PC-3 (cell line): ENCODE results near the gene TRAPPC2L. TPM values are rescaled to one million over a fixed set of nuclear protein-coding genes. Genes with fewer than 3 reads are reported as not detected.

Source experiments
- ATAC-seq: fragments of 200-7000 bp; cut with Tn5 transposase; 2 replicates; pipeline ENCODE4 v1.9.1; 2020; ENCODE audit warnings: mild to moderate bottlenecking, moderate library complexity
- BruUV-seq: library from RNA; stranded (reverse); fragments of 400-500 nt; replicated peaks from 2 replicates; lab custom pipeline; 2021; lab: Mats Ljungman, UMichigan
- CTCF ChIA-PET: fragments of 300-600 bp; sonication (Branson Sonifier 250); formaldehyde crosslinking; loops from one replicate; lab custom pipeline; 2022; ENCODE audit warnings: antibody characterized with exemption; lab: Charles Lee
- POLR2A ChIA-PET: fragments of 300-600 bp; sonication (Branson Sonifier 250); formaldehyde crosslinking; loops from one replicate; lab custom pipeline; 2022; ENCODE audit warnings: antibody characterized with exemption; ENCODE audit not compliant: unreplicated experiment; lab: Charles Lee
- DNase-seq: peaks from one replicate; pipeline ENCODE4 v3.0.0-alpha.2; 2015
- H2AFZ ChIP-seq: fragments of 300-600 bp; sonication (generic); 2 replicates; pipeline ENCODE4 v1.6.0; 2016; ENCODE audit warnings: antibody characterized with exemption, low read length
- H3F3A ChIP-seq: fragments of 300-600 bp; sonication (generic); one replicate; pipeline ENCODE4 v1.6.0; 2017; ENCODE audit warnings: antibody characterized with exemption, low read length, control low read depth, mild to moderate bottlenecking; ENCODE audit not compliant: unreplicated experiment
- H3K27ac ChIP-seq: fragments of 300-600 bp; sonication (generic); 2 replicates; pipeline ENCODE4 v1.5.1; 2016; ENCODE audit warnings: mild to moderate bottlenecking, low read length
- H3K27me3 ChIP-seq: fragments of 300-600 bp; sonication (generic); 2 replicates; pipeline ENCODE4 v1.6.1; 2016; ENCODE audit warnings: low read length, mixed read lengths
- H3K36me3 ChIP-seq: fragments of 300-600 bp; sonication (generic); 2 replicates; pipeline ENCODE4 v1.6.1; 2016; ENCODE audit warnings: low read depth, mixed run types, low read length, mixed read lengths
- H3K4me1 ChIP-seq: fragments of 300-600 bp; sonication (generic); 2 replicates; pipeline ENCODE4 v1.5.1; 2016; ENCODE audit warnings: low read length; ENCODE audit not compliant: insufficient read depth
- H3K4me2 ChIP-seq: fragments of 300-600 bp; sonication (generic); 2 replicates; pipeline ENCODE4 v1.6.0; 2016; ENCODE audit warnings: low read length
- H3K4me3 ChIP-seq: fragments of 300-600 bp; sonication (generic); 2 replicates; pipeline ENCODE4 v1.5.1; 2016; ENCODE audit warnings: mild to moderate bottlenecking, low read length, mixed read lengths
- H3K79me2 ChIP-seq: fragments of 300-600 bp; sonication (generic); 2 replicates; pipeline ENCODE4 v1.6.1; 2017; ENCODE audit warnings: low read length, mixed read lengths
- H3K9ac ChIP-seq: fragments of 300-600 bp; sonication (generic); 2 replicates; pipeline ENCODE4 v1.6.0; 2016; ENCODE audit warnings: mild to moderate bottlenecking, low read length
- H3K9me2 ChIP-seq: fragments of 300-600 bp; sonication (generic); replicated peaks from 2 replicates; pipeline ENCODE4 v1.6.1; 2016; ENCODE audit warnings: mixed run types, low read length, mixed read lengths
- H3K9me3 ChIP-seq: fragments of 300-600 bp; sonication (generic); 2 replicates; pipeline ENCODE4 v1.6.1; 2016; ENCODE audit warnings: low read length, mixed read lengths
- H4K20me1 ChIP-seq: fragments of 300-600 bp; sonication (generic); 2 replicates; pipeline ENCODE4 v1.6.1; 2016; ENCODE audit warnings: low read length, mixed read lengths
- EZH2 ChIP-seq: fragments of 300-600 bp; sonication (generic); IDR thresholded peaks from one replicate; pipeline ENCODE4 v1.6.1; 2017; ENCODE audit warnings: antibody characterized with exemption, mild to moderate bottlenecking, low read length; ENCODE audit not compliant: unreplicated experiment
- EZH2phosphoT487 ChIP-seq: fragments of 300-600 bp; sonication (generic); IDR thresholded peaks from 2 replicates; pipeline ENCODE4 v1.6.1; 2018; ENCODE audit warnings: mild to moderate bottlenecking, antibody characterized with exemption, low read length, borderline replicate concordance
- intact Hi-C: fragments of 100-400 bp; cut with micrococcal nuclease; formaldehyde crosslinking; loops from 2 replicates; pipeline ENCODE4 v1.9.0; 2023
- total RNA-seq: library from RNA; depleted of rRNA; stranded (reverse); fragments of >200 nt; gene quantifications from 2 replicates; pipeline ENCODE4 v1.2.3, GENCODE V29; 2014
- TF ChIP-seq, protein P1 (sequence below): fragments of 300-600 bp; sonication (generic); conservative IDR thresholded peaks from 2 replicates; pipeline ENCODE4 v1.5.1; 2017; ENCODE audit warnings: antibody characterized with exemption, low read depth, mild to moderate bottlenecking, low read length

The TRAPPC2L gene
- total RNA-seq, 1 experiment from 2014 or later: 77.5 TPM

DNA sequence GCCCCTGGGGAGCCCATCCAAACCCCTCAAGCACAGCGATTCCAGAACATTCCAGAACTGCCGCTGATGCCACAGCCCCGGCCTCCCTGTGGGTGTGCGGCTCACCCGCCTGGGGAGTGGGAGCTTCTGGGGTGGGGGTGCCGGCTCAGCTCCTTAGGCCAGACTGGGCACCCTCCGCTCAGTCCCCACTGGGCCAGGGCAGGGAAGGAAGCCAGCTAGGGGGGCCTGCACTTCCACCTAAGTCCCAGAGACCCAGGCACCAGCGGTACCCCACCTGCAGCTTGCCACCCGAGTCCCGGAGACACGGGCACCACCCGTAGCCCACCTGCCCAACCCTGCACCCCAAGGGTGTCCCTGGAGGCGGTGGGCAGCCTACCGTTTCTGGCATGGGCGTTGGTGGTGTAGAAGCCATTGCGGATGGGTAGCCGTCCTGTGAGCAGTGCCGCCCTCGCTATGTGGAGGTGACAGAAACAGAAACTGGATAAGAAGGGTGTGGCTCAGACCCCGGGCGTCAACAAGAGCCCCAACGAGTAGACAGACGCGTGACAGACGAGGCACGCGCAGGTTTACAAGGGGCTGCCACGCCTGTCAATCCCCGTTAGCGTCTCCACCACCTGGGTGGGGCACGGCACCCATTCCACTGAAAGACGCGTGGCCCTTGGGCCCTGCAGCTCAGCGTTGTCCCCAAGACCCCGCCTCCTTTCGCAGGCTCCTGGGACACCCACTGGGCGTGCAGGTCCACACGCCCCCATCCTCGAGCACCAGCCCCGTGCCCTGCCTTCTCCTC lies 15.2 kb upstream of the TRAPPC2L start:
- no peaks in the 10 kb centered on the region for H3K79me2 ChIP-seq
- BruUV-seq: no TSS peak
- no peaks in the 10 kb centered on the region for H3K9me2 ChIP-seq
- TF ChIP-seq, protein P1, sequence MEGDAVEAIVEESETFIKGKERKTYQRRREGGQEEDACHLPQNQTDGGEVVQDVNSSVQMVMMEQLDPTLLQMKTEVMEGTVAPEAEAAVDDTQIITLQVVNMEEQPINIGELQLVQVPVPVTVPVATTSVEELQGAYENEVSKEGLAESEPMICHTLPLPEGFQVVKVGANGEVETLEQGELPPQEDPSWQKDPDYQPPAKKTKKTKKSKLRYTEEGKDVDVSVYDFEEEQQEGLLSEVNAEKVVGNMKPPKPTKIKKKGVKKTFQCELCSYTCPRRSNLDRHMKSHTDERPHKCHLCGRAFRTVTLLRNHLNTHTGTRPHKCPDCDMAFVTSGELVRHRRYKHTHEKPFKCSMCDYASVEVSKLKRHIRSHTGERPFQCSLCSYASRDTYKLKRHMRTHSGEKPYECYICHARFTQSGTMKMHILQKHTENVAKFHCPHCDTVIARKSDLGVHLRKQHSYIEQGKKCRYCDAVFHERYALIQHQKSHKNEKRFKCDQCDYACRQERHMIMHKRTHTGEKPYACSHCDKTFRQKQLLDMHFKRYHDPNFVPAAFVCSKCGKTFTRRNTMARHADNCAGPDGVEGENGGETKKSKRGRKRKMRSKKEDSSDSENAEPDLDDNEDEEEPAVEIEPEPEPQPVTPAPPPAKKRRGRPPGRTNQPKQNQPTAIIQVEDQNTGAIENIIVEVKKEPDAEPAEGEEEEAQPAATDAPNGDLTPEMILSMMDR: no peak
- TF ChIP-seq EZH2 (no peak), EZH2phosphoT487 (no peak)
- DNase-seq (no peak), ATAC-seq (no peak)
- no peaks in the 10 kb centered on the region for H4K20me1 ChIP-seq
- no peaks in the 10 kb centered on the region for H3K36me3 ChIP-seq
- H3K4me2 ChIP-seq: no peak overlapping the region
- CTCF ChIA-PET: no interaction called here
- H2AFZ ChIP-seq: no peak overlapping the region
- H3K9me3 ChIP-seq: no peaks in the 10 kb centered on the region
- no peaks in the 10 kb centered on the region for H3K4me1 ChIP-seq
- H3K27me3 ChIP-seq: no peaks in the 10 kb centered on the region
- H3K27ac ChIP-seq: no peak overlapping the region
- H3K9ac ChIP-seq: no peak overlapping the region
- H3F3A ChIP-seq: no peaks in the 10 kb centered on the region
- intact Hi-C loops: no loop called here
- POLR2A ChIA-PET: no interaction called here
- H3K4me3 ChIP-seq: no peak overlapping the region

- no peaks in the 10 kb centered on the region for H3K36me3 ChIP-seq
- H3K9me3 ChIP-seq: no peaks in the 10 kb centered on the region
- no peak overlapping the region for H3K9ac ChIP-seq
- H3K27ac ChIP-seq: no peak overlapping the region
- H4K20me1 ChIP-seq: no peaks in the 10 kb centered on the region
- H3K27me3 ChIP-seq: no peaks in the 10 kb centered on the region
- BruUV-seq: no TSS peak
- ChIA-PET POLR2A (no interaction called here), CTCF (no interaction called here)
- DNase-seq: no peak
- no peaks in the 10 kb centered on the region for H3K79me2 ChIP-seq
- no peak for ATAC-seq
- H3K4me3 ChIP-seq: no peak overlapping the region
- intact Hi-C loops: no loop called here
- TF ChIP-seq EZH2phosphoT487 (no peak), EZH2 (no peak)
- TF ChIP-seq, protein P1: no peak
- H3K4me1 ChIP-seq: no peaks in the 10 kb centered on the region
- no peak overlapping the region for H2AFZ ChIP-seq
- H3F3A ChIP-seq: no peaks in the 10 kb centered on the region
- H3K9me2 ChIP-seq: no peaks in the 10 kb centered on the region
- H3K4me2 ChIP-seq: no peak overlapping the region
These were observed 14.6 kb upstream of the TRAPPC2L start for GRCh38 chr16:88842308-88842756.

DNA sequence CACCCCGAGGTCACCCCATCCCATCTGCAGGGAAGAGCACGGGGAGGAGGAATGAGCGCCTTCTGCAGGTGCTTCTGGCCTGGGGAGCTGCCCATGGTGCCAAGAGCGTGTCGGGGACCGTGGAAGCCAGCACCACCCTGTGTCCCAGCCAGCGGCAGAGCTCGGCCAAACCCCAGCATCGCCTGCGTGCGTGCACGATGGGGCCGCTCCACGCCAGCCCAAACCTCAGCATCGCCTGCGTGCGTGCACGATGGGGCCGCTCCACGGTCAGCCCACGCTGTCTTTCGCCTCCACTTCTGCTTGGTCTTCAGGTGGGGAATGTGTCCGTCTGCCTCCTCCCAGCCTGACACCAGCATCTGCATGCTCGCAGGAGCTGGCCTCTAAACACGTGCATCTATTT lies 14.1 kb upstream of the TRAPPC2L start:
- Histone ChIP-seq H3K9me3 (no peaks in the 10 kb centered on the region), H3K27ac (no peak overlapping the region), H3K36me3 (no peaks in the 10 kb centered on the region), H3K4me3 (no peak overlapping the region), H3K27me3 (no peaks in the 10 kb centered on the region), H2AFZ (no peak overlapping the region), H3K9me2 (no peaks in the 10 kb centered on the region), H3K9ac (no peak overlapping the region), H3F3A (no peaks in the 10 kb centered on the region), H3K4me2 (no peak overlapping the region), H4K20me1 (no peaks in the 10 kb centered on the region), H3K4me1 (no peaks in the 10 kb centered on the region), H3K79me2 (no peaks in the 10 kb centered on the region)
- TF ChIP-seq EZH2phosphoT487 (no peak), EZH2 (no peak)
- TF ChIP-seq, protein P1: no peak
- no peak for ATAC-seq
- BruUV-seq: no TSS peak
- POLR2A ChIA-PET: no interaction called here
- DNase-seq: no peak
- intact Hi-C loops: no loop called here
- CTCF ChIA-PET: no interaction called here
